ENCODE measurements around the gene HEXA.
"Not testable (repeated sequence)": the region's sequence is repeated elsewhere in the genome, so short reads cannot be mapped to it uniquely, and the experiment has no call there.

HEXA gene

GRCh38 chr15:72375846-72376581 is at the start of gene HEXA:
Gene HEXA, minus strand, starts transcription at chr15:72376014. Its CDS starts 42 bp downstream, at chr15:72375972.
- peak; percentile 89 for DNase-seq (ENCODE audit: low spot score)

GRCh38 chr15:72423256-72423655 is 47.4 kb upstream of the HEXA start:
- no peak for DNase-seq (ENCODE audit: low spot score)

- DNase-seq (ENCODE audit: low spot score) = no peak
These were observed 45.7 kb upstream of the HEXA start for GRCh38 chr15:72421484-72421883.

GRCh38 chr15:72420576-72420975 is 44.8 kb upstream of the HEXA start:
- DNase-seq (ENCODE audit: low spot score) = no peak

- not testable (repeated sequence) for DNase-seq (ENCODE audit: low spot score)
These were observed 44.0 kb upstream of the HEXA start for GRCh38 chr15:72419768-72420167.

GRCh38 chr15:72415304-72415703 is 39.5 kb upstream of the HEXA start:
- DNase-seq (ENCODE audit: low spot score) = no peak

- not testable (repeated sequence) for DNase-seq (ENCODE audit: low spot score)
These were observed 37.5 kb upstream of the HEXA start for GRCh38 chr15:72413337-72413736.

GRCh38 chr15:72411544-72411943 is 35.7 kb upstream of the HEXA start:
- DNase-seq (ENCODE audit: low spot score) = no peak

- no peak for DNase-seq (ENCODE audit: low spot score)
These were observed 35.3 kb upstream of the HEXA start for GRCh38 chr15:72411111-72411510.

- no peak for DNase-seq (ENCODE audit: low spot score)
These were observed 31.1 kb upstream of the HEXA start for GRCh38 chr15:72406936-72407335.

- DNase-seq (ENCODE audit: low spot score) = no peak
These were observed 29.0 kb upstream of the HEXA start for GRCh38 chr15:72404841-72405240.

GRCh38 chr15:72404356-72404755 is 28.5 kb upstream of the HEXA start:
- DNase-seq (ENCODE audit: low spot score) = no peak

GRCh38 chr15:72402726-72403125 is 26.9 kb upstream of the HEXA start:
- no peak for DNase-seq (ENCODE audit: low spot score)

GRCh38 chr15:72398648-72399047 is 22.8 kb upstream of the HEXA start:
- DNase-seq (ENCODE audit: low spot score) = no peak

- DNase-seq (ENCODE audit: low spot score) = no peak
These were observed 22.2 kb upstream of the HEXA start, which contains the start of gene TMEM202 for GRCh38 chr15:72397796-72398588. Gene TMEM202, plus strand, starts transcription at chr15:72398305. Its CDS starts 22 bp downstream, at chr15:72398327.

- not testable (repeated sequence) for DNase-seq (ENCODE audit: low spot score)
These were observed 20.5 kb upstream of the HEXA start for GRCh38 chr15:72396331-72396730.

GRCh38 chr15:72389231-72389630 is 13.4 kb upstream of the HEXA start:
- no peak for DNase-seq (ENCODE audit: low spot score)

- no peak for DNase-seq (ENCODE audit: low spot score)
These were observed 11.9 kb upstream of the HEXA start for GRCh38 chr15:72387741-72388140.

- no peak for DNase-seq (ENCODE audit: low spot score)
These were observed 6.3 kb upstream of the HEXA start for GRCh38 chr15:72382146-72382545.

- no peak for DNase-seq (ENCODE audit: low spot score)
These were observed 4.9 kb upstream of the HEXA start for GRCh38 chr15:72380743-72381142.

- no peak for DNase-seq (ENCODE audit: low spot score)
These were observed 4.1 kb upstream of the HEXA start for GRCh38 chr15:72379856-72380430.

- DNase-seq (ENCODE audit: low spot score) = not testable (repeated sequence)
These were observed 3.3 kb upstream of the HEXA start for GRCh38 chr15:72379106-72379505.

GRCh38 chr15:72377331-72377730 is 1.5 kb upstream of the HEXA start:
- DNase-seq (ENCODE audit: low spot score) = no peak

Measured in CD4-positive, alpha-beta T cell treated with Interleukin-6 at 100 ng/mL for 8 hours (primary cell).